Measurements from ENCODE around the gene GSN. TPM values are rescaled to one million over a fixed set of nuclear protein-coding genes. Genes with fewer than 3 reads are reported as not detected.

The GSN gene
- polyA plus RNA-seq, 1 of the 3 experiments (the other 2 are of a cell fraction): 168 TPM

DNA sequence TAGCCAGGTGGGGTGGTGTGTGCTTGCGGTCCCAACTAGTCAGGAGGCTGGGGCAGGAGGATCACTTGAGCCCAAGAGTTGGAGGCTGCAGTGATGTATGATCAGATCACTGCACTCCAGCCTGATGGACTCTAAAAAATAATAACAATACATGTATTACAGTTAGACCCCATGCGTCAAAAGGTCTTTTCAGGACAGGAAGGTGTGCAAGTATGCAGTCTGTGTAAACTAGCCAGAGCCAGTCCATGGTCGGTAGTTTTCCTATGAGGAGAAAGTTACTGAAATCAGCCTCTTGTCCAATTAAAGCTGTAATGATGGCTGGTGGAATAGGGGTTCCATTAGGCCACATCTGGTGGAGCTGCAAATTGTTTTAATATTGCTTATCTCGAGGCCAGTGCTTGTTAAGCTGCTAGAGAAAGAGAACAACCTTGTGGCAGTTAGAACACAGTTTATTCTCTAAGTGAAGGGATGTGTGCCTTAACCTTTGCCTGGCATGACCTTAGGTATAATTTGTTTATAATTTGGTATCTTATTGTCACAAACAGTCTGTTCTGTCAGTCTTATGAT, 103.6 kb downstream of the GSN start:
- Histone ChIP-seq H3F3A (replicated peaks; ENCODE audit: insufficient read depth) (peaks cover 18% of the 10 kb centered on the region), H3K9ac (no peak overlapping the region), H3K36me3 (replicated peaks in 1 of 2; ENCODE audit: control insufficient read depth in 1 of 2, insufficient read depth in 2 of 2, low read length in 1 of 2) (no peaks in the 10 kb centered on the region), H4K20me1 (ENCODE audit: insufficient read depth) (no peaks in the 10 kb centered on the region), H3K4me2 (no peak overlapping the region), H3K4me1 (ENCODE audit: control insufficient read depth in 1 of 2, insufficient read depth in 2 of 2, low read depth in 1 of 2, low read length in 1 of 2) (peaks cover 33 to 37% of the 10 kb centered on the region in 2 experiments; a peak in 3 of 4 replicates), H3K4me3 (ENCODE audit: low read depth in 2 of 2, low read length in 1 of 2) (no peak overlapping the region), H3K27ac (ENCODE audit: low read depth in 2 of 2, low read length in 1 of 2) (peak overlapping the region in 1 of 2 experiments; percentile 30; a peak in 2 of 4 replicates), H3K9me2 (no peaks in the 10 kb centered on the region), H3K79me2 (ENCODE audit: insufficient read depth) (peaks cover 31% of the 10 kb centered on the region), H3K27me3 (ENCODE audit: insufficient read depth) (no peaks in the 10 kb centered on the region), H2AFZ (ENCODE audit: low read depth) (peak overlapping the region; percentile 18; the same call in 1 of the 2 replicates), H3K9me3 (no peaks in the 10 kb centered on the region)
- DNase-seq: peak; percentile 49
- 60% methylated on average over 4 of the region's 4 CpGs for WGBS (ENCODE audit: low lambda C conversion rate)
- ChIA-PET POLR2A (no interaction called here), CTCF (interaction anchor here (0.7 to 4.1 kb wide), 3 partner anchors 13 to 51 kb away, joined by 3 to 39 read pairs (median 9); no protein-coding TSS in a partner anchor)
- TF ChIP-seq RCOR1 (IDR thresholded peaks at IDR 0.05; ENCODE audit: low read length) (0 out of 2 replicates have a peak, but pooled peaks have one; percentile 57), EP300 (IDR thresholded peaks at IDR 0.05; ENCODE audit: borderline replicate concordance in 1 of 2, low read depth in 1 of 2, low read length in 1 of 2) (peak in 1 of 2 experiments; percentile 61; a peak in 1 of 4 replicates), ELF1 (IDR thresholded peaks at IDR 0.05) (no peak), GATA2 (CRISPR knock-in tag; IDR thresholded peaks at IDR 0.05) (peak; percentile 46), CHD2 (IDR thresholded peaks at IDR 0.05; ENCODE audit: low read length, partially characterized antibody) (no peak), YY1 (IDR thresholded peaks at IDR 0.05; ENCODE audit: low read depth) (no peak), EZH2phosphoT487 (IDR thresholded peaks at IDR 0.05; ENCODE audit: borderline replicate concordance, low read depth) (no peak), FOSL2 (IDR thresholded peaks at IDR 0.05; ENCODE audit: borderline replicate concordance, low read depth) (no peak), SIN3A (IDR thresholded peaks at IDR 0.05; ENCODE audit: borderline replicate concordance, low read depth, low read length) (no peak), TAF1 (IDR thresholded peaks at IDR 0.05; ENCODE audit: borderline replicate concordance, low read depth, low read length) (no peak), FOXM1 (IDR thresholded peaks at IDR 0.05; ENCODE audit: low read depth) (no peak), NFIC (IDR thresholded peaks at IDR 0.05; ENCODE audit: borderline replicate concordance) (no peak), RAD21 (IDR thresholded peaks at IDR 0.05; ENCODE audit: low read length) (no peak), NRF1 (IDR thresholded peaks at IDR 0.05; ENCODE audit: low read depth, low read length) (no peak), FOXJ3 (CRISPR knock-in tag; IDR thresholded peaks at IDR 0.05) (no peak)
- TF ChIP-seq, protein P1, sequence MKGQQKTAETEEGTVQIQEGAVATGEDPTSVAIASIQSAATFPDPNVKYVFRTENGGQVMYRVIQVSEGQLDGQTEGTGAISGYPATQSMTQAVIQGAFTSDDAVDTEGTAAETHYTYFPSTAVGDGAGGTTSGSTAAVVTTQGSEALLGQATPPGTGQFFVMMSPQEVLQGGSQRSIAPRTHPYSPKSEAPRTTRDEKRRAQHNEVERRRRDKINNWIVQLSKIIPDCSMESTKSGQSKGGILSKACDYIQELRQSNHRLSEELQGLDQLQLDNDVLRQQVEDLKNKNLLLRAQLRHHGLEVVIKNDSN (IDR thresholded peaks at IDR 0.05; ENCODE audit: borderline replicate concordance, low read depth): no peak

DNA sequence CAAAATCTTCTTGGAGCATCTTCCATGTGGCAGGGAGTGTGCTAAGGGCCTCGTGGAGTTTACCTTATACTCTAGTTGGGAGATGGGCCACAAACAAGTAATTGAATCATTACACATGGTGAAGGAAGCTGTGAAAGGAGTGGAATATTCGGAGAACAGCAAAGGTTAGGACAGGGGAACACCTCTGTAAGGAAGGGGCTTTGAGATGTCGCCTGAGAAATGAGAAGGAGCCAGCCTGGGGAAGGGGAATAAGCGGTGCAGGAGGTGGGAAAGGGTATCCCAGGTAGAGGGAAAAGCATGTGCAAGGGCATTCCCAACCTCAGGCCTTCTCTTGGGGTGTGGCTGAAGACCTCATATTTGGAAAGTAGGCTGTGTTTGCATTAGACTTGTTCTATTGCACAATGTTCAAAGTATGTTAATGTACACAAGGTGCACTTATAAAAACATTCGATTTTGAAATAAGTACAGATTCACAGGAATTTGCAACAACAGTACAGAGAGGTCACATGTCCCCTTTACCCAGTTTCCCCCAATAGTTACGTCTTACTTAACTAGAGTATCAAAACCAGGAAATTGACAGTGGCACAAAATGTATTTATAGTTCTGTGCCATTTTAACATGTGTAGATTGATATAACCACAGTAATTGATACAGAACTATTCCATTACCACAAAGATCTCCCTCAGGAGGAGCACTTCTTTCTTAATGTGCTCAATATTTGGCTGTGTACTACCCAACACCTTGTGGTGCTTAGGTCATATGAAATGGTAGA, 104.5 kb downstream of the GSN start:
- no peak for DNase-seq
- peaks cover 16% of the 10 kb centered on the region for H3F3A ChIP-seq (replicated peaks; ENCODE audit: insufficient read depth)
- no peak overlapping the region for H3K4me3 ChIP-seq (ENCODE audit: low read depth in 2 of 2, low read length in 1 of 2)
- ChIA-PET CTCF (interaction anchor here (1.2 to 4.1 kb wide), 3 partner anchors 28 to 94 kb away, joined by 4 to 39 read pairs (median 9); no protein-coding TSS in a partner anchor), POLR2A (no interaction called here)
- 0 out of 2 replicates have a peak overlapping the region, but pooled peaks have one; percentile 3 for H3K4me2 ChIP-seq
- no peaks in the 10 kb centered on the region for H3K9me2 ChIP-seq
- 82% methylated on average over 6 of the region's 6 CpGs for WGBS (ENCODE audit: low lambda C conversion rate)
- peaks cover 22% of the 10 kb centered on the region for H3K79me2 ChIP-seq (ENCODE audit: insufficient read depth)
- peak overlapping the region; percentile 79; the same call in 1 of the 2 replicates for H2AFZ ChIP-seq (ENCODE audit: low read depth)
- peaks cover 29 to 37% of the 10 kb centered on the region in 2 experiments; a peak in 3 of 4 replicates for H3K4me1 ChIP-seq (ENCODE audit: control insufficient read depth in 1 of 2, insufficient read depth in 2 of 2, low read depth in 1 of 2, low read length in 1 of 2)
- H3K36me3 ChIP-seq (replicated peaks in 1 of 2; ENCODE audit: control insufficient read depth in 1 of 2, insufficient read depth in 2 of 2, low read length in 1 of 2): no peaks in the 10 kb centered on the region
- H3K27ac ChIP-seq (ENCODE audit: low read depth in 2 of 2, low read length in 1 of 2): peak overlapping the region in 1 of 2 experiments; percentile 30; a peak in 2 of 4 replicates
- H3K9me3 ChIP-seq: no peaks in the 10 kb centered on the region
- H3K27me3 ChIP-seq (ENCODE audit: insufficient read depth): no peaks in the 10 kb centered on the region
- H4K20me1 ChIP-seq (ENCODE audit: insufficient read depth): no peaks in the 10 kb centered on the region
- no peak overlapping the region for H3K9ac ChIP-seq
- no peak for TF ChIP-seq GATA2 (CRISPR knock-in tag; IDR thresholded peaks at IDR 0.05)
- TF ChIP-seq FOXJ3 (CRISPR knock-in tag; IDR thresholded peaks at IDR 0.05): no peak
- no peak for TF ChIP-seq YY1 (IDR thresholded peaks at IDR 0.05; ENCODE audit: low read depth)
- TF ChIP-seq JUND (IDR thresholded peaks at IDR 0.05): no peak
- TF ChIP-seq EZH2phosphoT487 (IDR thresholded peaks at IDR 0.05; ENCODE audit: borderline replicate concordance, low read depth): no peak
- no peak for TF ChIP-seq EP300 (IDR thresholded peaks at IDR 0.05; ENCODE audit: borderline replicate concordance in 1 of 2, low read depth in 1 of 2, low read length in 1 of 2)
- TF ChIP-seq, protein P1 (IDR thresholded peaks at IDR 0.05; ENCODE audit: borderline replicate concordance, low read depth): no peak
- TF ChIP-seq, protein P2, sequence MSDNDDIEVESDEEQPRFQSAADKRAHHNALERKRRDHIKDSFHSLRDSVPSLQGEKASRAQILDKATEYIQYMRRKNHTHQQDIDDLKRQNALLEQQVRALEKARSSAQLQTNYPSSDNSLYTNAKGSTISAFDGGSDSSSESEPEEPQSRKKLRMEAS (IDR thresholded peaks at IDR 0.05; ENCODE audit: low read depth): no peak
- TF ChIP-seq MXI1 (IDR thresholded peaks at IDR 0.05; ENCODE audit: low read depth, low read length): no peak
- TF ChIP-seq SMC3 (IDR thresholded peaks at IDR 0.05; ENCODE audit: low read depth, low read length): no peak
- no peak for TF ChIP-seq MEF2A (IDR thresholded peaks at IDR 0.05; ENCODE audit: borderline replicate concordance, low read depth)
- no peak for TF ChIP-seq RCOR1 (IDR thresholded peaks at IDR 0.05; ENCODE audit: low read length)
- TF ChIP-seq RFX5 (IDR thresholded peaks at IDR 0.05; ENCODE audit: low read length): no peak
